HG02610 (cell line): ENCODE data around the gene GNL1.

Source experiments
- ATAC-seq: cut with Tn5 transposase; IDR thresholded peaks from one replicate; pipeline ENCODE4 v1.9.1; 2021; ENCODE audit warnings: mild to moderate bottlenecking, moderate library complexity; ENCODE audit not compliant: unreplicated experiment

Gene GNL1

GRCh38 chr6:30556066-30556905, at the start of gene GNL1:
GNL1 (minus strand) TSS chr6:30556489; CDS start chr6:30556203, 286 bp downstream.
- ATAC-seq, result peak; percentile 76

- no peak for ATAC-seq
These were observed 47.7 kb upstream of the GNL1 start for GRCh38 chr6:30603961-30604360.

- no peak for ATAC-seq
These were observed 45.7 kb upstream of the GNL1 start for GRCh38 chr6:30601815-30602641.

GRCh38 chr6:30601436-30601814, 45.1 kb upstream of the GNL1 start:
- no peak for ATAC-seq

DNA sequence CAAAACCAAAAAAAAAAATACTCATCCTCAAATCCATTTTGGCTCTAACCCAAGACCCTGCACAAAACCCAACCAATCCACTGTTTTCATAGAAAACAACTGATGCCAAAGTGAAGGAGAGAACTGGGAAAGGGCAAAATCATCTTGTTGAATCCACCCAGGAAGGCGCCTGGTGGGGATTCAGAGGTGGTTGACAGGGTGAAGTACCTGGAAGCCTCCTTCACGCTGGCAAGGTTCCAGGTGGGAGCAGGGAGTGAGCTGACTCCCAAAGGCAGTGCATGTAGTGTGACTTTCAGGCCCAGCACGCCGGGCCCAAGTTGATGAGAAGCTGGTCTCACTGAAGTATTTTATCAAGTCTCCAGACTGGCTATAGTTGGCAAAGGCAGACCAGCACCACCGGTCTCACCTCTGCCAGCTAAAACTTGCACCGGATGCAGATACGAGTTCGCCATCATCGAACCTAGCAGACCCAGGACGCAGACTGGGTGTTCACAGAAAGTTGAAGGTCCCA, 44.2 kb upstream of the GNL1 start:
- no peak for ATAC-seq

GRCh38 chr6:30599625-30600324, 43.5 kb upstream of the GNL1 start:
- no peak for ATAC-seq

DNA sequence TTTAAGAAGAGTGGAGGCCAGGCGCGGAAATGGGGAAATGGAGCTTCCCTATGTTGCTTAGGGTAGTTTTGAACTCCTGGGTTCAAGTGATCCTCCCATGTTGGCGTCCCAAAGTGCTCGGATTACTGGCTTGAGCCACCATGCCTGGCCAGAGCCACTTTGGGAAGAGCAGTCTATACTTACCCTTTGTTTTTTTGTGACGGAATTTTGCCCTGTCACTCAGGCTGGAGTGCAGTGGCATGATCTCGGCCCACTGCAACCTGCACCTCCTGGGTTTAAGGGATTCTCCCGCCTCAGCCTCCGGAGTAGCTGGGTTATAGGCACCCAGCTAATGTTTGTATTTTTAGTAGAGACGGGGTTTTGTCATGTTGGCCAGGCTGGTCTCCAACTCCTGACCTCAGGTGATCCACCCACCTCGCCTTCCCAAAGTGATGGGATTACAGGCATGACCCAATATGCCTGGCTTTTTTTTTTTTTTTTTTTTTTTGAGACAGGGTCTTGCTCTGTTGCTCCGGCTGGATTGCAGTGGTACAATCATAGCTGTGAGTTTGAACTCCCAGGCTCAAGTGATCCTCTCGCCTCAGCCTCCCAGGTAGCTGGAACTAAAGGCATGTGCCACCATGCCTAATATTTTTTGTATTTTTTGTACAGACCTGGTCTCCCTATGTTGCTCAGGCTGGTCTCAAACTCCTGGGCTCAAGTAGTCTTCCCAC, 42.8 kb upstream of the GNL1 start:
- ATAC-seq, result no peak

DNA sequence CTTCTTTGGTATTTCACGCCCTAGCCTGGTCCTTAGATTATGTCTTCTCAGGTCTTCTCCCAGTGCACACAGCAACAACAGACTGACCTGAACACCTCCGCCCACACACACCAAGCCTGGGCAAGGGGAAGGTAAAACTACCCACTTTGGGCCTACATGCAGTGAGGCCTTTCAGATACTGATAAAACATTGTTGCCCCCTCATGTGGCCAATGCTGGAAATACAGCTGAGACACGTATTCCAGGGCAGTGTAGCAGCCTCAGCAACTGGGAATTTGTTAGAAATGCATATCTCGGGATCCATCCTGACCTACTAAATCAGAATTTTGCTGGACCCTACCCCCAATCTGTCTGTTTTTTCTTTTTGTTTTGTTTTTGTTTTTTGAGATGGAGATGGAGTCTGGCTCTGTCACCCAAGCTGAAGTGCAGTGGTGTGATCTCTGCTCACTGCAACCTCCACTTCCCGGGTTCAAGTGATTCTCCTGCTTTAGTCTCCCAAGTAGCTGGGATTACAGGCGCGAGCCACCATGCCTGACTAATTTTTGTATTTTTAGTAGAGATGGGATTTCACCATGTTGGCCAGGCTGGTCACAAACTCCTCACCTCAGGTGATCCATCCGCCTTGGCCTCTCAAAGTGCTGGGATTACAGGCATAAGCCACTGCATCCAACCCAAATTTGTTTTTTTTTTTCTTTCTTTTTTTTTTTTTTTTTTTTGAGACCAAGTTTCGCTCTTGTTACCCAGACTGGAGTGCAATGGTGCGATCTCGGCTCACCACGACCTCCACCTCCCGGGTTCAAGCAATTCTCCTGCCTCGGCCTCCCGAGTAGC, 41.2 kb upstream of the GNL1 start:
- peak; percentile 57 for ATAC-seq

DNA sequence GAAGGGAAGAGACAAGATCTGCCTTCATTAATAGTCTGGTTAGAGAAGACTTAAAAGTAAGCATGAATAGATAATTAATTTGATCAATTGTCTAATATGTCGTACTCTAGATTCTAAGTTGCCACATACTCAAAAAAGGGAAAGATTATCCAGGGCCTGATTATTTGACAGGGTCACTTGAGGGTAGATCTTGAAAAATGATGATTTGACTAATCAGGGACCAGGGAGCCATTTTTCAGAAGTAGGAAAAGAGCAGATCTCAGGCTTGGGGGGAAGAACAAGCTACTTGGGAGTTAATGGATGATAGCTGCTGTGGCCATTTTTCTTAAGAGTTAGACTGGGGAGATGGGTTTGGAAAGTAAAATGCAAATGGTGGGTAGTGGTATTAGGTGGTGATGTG, 36.0 kb upstream of the GNL1 start:
- no peak for ATAC-seq

DNA sequence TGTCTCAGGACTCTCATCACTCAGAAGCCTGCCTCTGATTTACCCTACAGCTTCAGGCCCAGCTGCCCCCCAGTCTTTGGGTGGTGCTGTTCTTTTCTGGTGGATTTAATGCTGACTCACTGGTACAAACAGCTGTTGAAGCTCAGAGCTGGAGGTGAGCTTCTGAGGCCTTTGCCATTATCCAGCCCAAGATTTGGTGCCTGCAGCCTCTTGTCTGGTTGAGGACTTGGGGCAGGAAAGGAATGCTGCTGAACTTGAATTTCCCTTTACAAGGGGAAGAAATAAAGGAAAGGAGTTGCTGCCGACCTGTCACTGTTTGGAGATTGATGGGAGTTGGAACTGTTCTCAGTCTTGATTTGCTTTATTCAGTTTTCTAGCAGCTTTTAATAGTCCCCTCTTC, 34.7 kb upstream of the GNL1 start:
- no peak for ATAC-seq

DNA sequence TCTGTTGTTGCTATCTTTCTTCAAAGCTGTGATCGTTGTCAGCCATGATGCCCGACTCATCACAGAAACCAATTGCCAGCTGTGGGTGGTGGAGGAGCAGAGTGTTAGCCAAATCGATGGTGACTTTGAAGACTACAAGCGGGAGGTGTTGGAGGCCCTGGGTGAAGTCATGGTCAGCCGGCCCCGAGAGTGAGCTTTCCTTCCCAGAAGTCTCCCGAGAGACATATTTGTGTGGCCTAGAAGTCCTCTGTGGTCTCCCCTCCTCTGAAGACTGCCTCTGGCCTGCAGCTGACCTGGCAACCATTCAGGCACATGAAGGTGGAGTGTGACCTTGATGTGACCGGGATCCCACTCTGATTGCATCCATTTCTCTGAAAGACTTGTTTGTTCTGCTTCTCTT, 34.2 kb upstream of the GNL1 start:
- no peak for ATAC-seq

- no peak for ATAC-seq
These were observed 33.6 kb upstream of the GNL1 start for GRCh38 chr6:30589754-30590358.

DNA sequence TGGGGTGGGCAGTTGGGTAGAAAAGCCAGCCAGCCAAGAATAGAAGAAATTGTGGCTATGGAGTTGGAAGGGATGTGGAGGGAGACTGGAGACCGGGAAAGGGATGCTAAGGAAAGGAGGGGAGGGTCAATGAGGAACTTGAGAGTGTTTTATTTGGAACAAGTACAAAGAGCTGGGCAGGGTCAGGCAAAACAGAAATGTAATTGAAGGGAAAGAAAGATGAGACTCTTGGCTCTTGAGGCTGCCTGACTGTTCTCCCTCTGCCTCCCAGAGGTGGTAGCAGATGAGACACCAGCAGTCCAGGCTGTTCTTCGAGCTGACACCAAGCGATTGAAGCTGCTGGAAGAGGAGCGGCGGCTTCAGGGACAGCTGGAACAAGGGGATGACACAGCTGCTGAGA, 27.6 kb upstream of the GNL1 start:
- ATAC-seq, result no peak

- no peak for ATAC-seq
These were observed 21.8 kb upstream of the GNL1 start for GRCh38 chr6:30578051-30578450.

DNA sequence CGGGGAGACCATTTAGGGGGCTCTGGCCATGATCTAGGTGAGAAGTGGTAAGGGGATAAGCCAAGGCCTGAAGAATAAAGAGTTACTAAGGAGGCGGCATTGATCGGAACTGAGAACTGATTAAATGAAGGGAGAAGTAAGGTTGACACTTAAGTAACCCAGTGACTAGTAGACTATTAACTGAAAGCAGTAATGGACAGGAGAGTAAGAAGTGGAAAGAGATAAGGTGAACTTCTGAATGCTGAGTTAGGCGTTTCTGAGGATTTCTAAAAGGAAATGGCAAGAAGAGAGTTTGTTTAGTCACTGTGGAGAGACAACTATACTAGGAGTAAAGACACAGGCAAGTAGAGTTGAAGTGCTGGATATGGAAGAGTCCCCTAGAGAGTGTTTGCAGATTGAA, 16.8 kb upstream of the GNL1 start:
- ATAC-seq, result no peak

- ATAC-seq, result no peak
These were observed 15.9 kb upstream of the GNL1 start for GRCh38 chr6:30572148-30572547.

DNA sequence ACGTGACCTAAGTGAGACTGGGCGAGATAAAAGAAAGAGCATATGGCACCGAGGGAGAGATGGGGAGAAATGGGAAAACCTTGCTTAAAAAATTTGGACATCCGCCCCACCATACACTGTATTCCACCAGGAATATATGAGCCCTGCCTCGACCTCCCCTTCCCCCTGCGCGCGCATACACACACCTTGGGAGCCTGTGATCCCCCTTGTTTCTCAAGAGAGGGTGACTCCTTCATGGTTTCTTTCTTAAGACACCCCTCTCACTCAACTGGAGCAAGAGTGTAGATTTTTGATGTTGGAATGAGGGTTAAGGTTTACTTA, 15.4 kb upstream of the GNL1 start:
- ATAC-seq, result no peak

DNA sequence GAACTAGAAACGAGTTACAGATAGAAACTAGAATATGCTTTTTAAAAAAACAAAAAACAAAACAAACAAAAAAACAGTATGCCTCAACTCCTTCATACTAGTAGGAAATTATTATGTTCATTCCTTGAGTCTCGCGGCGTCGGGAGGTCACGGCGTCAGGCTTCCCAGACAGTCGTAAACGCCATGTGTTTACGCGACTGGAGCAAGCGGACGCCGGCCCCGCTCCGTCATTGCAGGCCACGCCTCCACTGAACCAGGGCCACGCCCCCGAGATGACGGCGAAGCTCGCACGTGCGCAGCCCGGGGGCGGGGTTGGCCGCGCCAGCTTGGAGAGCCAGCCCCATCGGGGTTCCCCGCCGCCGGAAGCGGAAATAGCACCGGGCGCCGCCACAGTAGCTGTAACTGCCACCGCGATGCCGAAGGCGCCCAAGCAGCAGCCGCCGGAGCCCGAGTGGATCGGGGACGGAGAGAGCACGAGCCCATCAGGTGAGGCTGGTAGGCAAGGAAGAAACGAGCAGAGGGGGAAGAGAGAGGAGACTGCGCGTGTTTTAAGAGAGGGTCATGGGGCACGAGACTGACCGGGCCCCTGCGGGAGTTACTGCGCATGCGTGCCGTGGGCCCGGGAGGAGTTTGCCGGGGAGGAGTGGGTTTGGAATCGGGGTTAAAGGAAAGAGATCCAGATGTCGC, 14.9 kb upstream of the GNL1 start, which contains the start of gene ABCF1:
TSS of gene ABCF1 (plus strand) at position 368 of the 687 bp plus-strand sequence. CDS start at position 414, 46 bp downstream.
- peak; percentile 87 for ATAC-seq

DNA sequence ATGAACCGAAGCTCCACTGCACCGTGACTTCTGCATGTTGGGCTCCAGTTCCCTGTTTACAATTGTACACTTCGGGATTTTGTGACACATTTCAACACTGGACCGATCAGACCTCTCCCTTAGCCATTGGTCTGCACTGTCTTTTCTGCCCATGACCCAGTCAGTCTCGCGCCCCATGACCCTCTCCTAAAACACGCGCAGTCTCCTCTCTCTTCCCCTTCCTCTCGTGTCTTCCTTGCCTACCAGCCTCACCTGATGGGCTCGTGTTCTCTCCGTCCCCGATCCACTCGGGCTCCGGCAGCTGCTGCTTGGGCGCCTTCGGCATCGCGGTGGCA, 14.4 kb upstream of the GNL1 start:
- ATAC-seq, result peak; percentile 8
